Measurements from ENCODE around the gene SPATA31D4.
"Not testable (repeated sequence)": the region's sequence is repeated elsewhere in the genome, so short reads cannot be mapped to it uniquely, and the experiment has no call there.

SPATA31D4 gene

GRCh38 chr9:81928305-81928704 is at the start of gene SPATA31D4:
Gene SPATA31D4 (plus strand): TSS chr9:81928428. CDS start chr9:81928514, 86 bp downstream.
- DNase-seq (ENCODE audit: low read depth in 2 of 2): not testable (repeated sequence)

- no peak for DNase-seq (ENCODE audit: low read depth in 2 of 2)
These were observed 49.7 kb upstream of the SPATA31D4 start for GRCh38 chr9:81878530-81878929.

- DNase-seq (ENCODE audit: low read depth in 2 of 2): no peak
These were observed 48.7 kb upstream of the SPATA31D4 start for GRCh38 chr9:81879501-81879916.

- no peak for DNase-seq (ENCODE audit: low read depth in 2 of 2)
These were observed 42.6 kb upstream of the SPATA31D4 start for GRCh38 chr9:81885602-81886001.

- DNase-seq (ENCODE audit: low read depth in 2 of 2): no peak
These were observed 41.6 kb upstream of the SPATA31D4 start for GRCh38 chr9:81886665-81887064.

- DNase-seq (ENCODE audit: low read depth in 2 of 2): no peak
These were observed 38.1 kb upstream of the SPATA31D4 start for GRCh38 chr9:81890104-81890503.

GRCh38 chr9:81892440-81892839 is 35.8 kb upstream of the SPATA31D4 start:
- no peak for DNase-seq (ENCODE audit: low read depth in 2 of 2)

- DNase-seq (ENCODE audit: low read depth in 2 of 2): no peak
These were observed 34.3 kb upstream of the SPATA31D4 start for GRCh38 chr9:81893929-81894328.

- DNase-seq (ENCODE audit: low read depth in 2 of 2): no peak
These were observed 33.3 kb upstream of the SPATA31D4 start for GRCh38 chr9:81894891-81895290.

GRCh38 chr9:81896070-81896469 is 32.2 kb upstream of the SPATA31D4 start:
- no peak for DNase-seq (ENCODE audit: low read depth in 2 of 2)

- no peak for DNase-seq (ENCODE audit: low read depth in 2 of 2)
These were observed 29.4 kb upstream of the SPATA31D4 start for GRCh38 chr9:81898851-81899250.

GRCh38 chr9:81902196-81902595 is 26.0 kb upstream of the SPATA31D4 start:
- DNase-seq (ENCODE audit: low read depth in 2 of 2): no peak

- DNase-seq (ENCODE audit: low read depth in 2 of 2): no peak
These were observed 25.6 kb upstream of the SPATA31D4 start for GRCh38 chr9:81902626-81903025.

GRCh38 chr9:81906671-81907070 is 21.6 kb upstream of the SPATA31D4 start:
- DNase-seq (ENCODE audit: low read depth in 2 of 2): no peak

- no peak for DNase-seq (ENCODE audit: low read depth in 2 of 2)
These were observed 16.1 kb upstream of the SPATA31D4 start for GRCh38 chr9:81912135-81912534.

GRCh38 chr9:81915801-81916505 is 12.3 kb upstream of the SPATA31D4 start:
- no peak for DNase-seq (ENCODE audit: low read depth in 2 of 2)

- not testable (repeated sequence) for DNase-seq (ENCODE audit: low read depth in 2 of 2)
These were observed 9.7 kb upstream of the SPATA31D4 start for GRCh38 chr9:81918507-81918906.

- not testable (repeated sequence) for DNase-seq (ENCODE audit: low read depth in 2 of 2)
These were observed 1.9 kb downstream of the SPATA31D4 start for GRCh38 chr9:81930147-81930546.

GRCh38 chr9:81933547-81933946 is 5.3 kb downstream of the SPATA31D4 start:
- DNase-seq (ENCODE audit: low read depth in 2 of 2): not testable (repeated sequence)

- DNase-seq (ENCODE audit: low read depth in 2 of 2): not testable (repeated sequence)
These were observed 15.2 kb downstream of the SPATA31D4 start, which contains the start of gene SPATA31D3 for GRCh38 chr9:81943393-81943792. Gene SPATA31D3 (plus strand): TSS chr9:81943500. CDS start chr9:81943586, 86 bp downstream.

- not testable (repeated sequence) for DNase-seq (ENCODE audit: low read depth in 2 of 2)
These were observed 20.4 kb downstream of the SPATA31D4 start for GRCh38 chr9:81948650-81949049.

- no peak for DNase-seq (ENCODE audit: low read depth in 2 of 2)
These were observed 24.9 kb downstream of the SPATA31D4 start for GRCh38 chr9:81953096-81953495.

GRCh38 chr9:81955625-81956024 is 27.4 kb downstream of the SPATA31D4 start:
- no peak for DNase-seq (ENCODE audit: low read depth in 2 of 2)
